DMS53 treated with DMSO at 0.1 percent for 48 hours (cell line): ENCODE data around the gene RHOA.
A peak's percentile ranks its signal among the peaks of the same experiment; 100 is the strongest.

Experiments used
- DNase-seq: peaks from one replicate; lab custom pipeline; 2025; ENCODE audit not compliant: unreplicated experiment; lab: John Stamatoyannopoulos, UW

The RHOA gene

GRCh38 chr3:49411968-49412631, at the start of gene RHOA, which contains the start of gene TCTA:
Gene RHOA, minus strand, starts transcription at chr3:49411976. Its CDS starts 36,387 bp downstream, at chr3:49375589.
Gene TCTA, plus strand, starts transcription at chr3:49412423. Its CDS starts 4 bp downstream, at chr3:49412427.
- DNase-seq, result peak; percentile 83

- no peak for DNase-seq
Observed at GRCh38 chr3:49460956-49461355, 49.2 kb upstream of the RHOA start.

DNA sequence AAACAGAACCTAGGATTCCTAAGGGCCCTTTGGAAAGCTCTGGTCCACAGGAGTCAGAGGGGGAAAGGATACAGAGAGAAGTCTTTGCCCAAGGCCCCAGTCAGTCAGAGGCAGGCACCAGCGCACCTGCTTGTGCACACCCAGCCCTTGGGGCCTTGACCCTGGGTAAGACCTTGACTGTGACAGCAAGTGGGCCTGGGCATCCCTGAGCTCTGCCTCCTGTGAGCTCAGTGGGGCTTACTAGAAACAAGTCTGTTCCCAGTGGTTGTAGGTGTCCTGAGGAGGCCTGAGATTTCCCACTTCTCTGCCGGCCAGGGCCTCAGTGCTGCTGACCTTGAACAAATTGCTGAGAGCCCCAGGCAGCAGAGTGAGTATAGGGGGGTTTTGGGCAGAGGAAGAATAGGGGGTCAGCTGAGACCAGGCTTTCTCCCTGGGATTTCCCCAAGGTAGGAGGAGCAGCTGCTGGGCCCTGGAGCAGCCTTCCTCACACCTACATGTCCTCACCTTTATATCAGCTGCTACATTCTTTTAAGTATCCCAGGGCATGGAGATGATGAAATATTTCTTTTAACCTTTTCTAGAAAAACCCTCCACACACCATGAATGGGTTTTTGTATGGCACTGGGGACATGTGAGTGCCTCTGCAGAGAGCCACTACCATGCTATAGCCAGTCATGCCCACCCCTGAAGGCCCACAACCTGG, 48.6 kb upstream of the RHOA start:
- no peak for DNase-seq

DNA sequence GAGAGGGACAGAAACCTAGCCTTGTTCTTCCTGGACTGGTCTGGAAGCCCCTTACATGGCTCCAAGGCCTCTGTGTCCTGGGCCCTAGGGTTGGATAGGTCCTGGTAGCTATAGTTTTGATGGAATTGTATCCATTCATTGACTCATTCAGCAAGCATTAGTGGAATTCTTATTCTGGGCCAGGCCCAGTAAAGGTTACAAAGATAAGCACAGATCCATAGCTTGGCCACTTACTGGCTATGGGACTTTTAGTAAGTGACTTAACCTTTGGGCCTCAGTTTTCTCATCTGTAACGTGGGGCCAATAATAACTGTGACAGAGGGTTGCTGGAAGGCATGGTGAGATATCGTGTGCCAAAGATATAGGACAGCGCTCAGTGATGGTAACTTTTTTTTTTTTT, 44.7 kb upstream of the RHOA start:
- DNase-seq, result no peak

- no peak for DNase-seq
Observed at GRCh38 chr3:49454898-49455681, 43.3 kb upstream of the RHOA start.

DNA sequence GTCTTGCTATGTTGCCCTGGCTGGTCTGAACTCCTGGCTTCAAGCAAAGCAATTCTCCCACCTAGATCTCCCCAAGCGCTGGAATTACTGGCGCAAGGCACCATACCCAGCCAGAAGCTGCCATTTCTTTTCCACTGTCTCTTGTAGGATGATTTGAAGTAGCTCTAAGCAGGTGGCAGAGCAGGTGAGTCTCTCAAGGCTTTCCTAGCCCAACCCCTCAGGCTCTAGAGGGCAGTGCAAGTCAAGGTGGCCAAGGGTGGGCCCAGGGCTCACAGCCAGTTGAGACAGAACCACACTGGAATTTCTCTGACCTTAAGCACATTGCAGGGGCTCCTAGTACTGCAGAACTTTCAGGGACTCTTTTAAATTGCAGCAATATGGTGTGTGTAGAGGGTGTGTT, 42.7 kb upstream of the RHOA start:
- DNase-seq, result peak; percentile 0

GRCh38 chr3:49453621-49454020, 41.8 kb upstream of the RHOA start:
- DNase-seq, result no peak

DNA sequence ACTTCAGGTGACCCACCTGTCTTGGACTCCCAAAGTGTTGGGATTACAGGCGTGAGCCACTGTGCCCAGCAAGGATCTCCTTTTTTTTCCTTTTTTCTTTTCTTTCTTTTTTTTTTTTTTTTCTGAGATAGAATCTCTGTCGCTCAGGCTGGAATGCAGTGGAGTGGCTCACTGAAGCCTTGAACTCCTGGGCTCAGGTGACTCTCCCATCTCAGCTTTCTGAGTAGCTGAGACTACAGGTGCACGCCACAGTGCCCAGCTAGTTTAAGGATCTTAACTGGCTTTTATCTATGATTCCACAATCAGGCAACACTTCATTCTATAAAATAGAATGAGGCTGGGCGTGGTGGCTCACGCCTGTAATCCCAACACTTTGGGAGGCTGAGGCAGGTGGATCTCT, 33.6 kb upstream of the RHOA start:
- no peak for DNase-seq

GRCh38 chr3:49434731-49435130, 23.0 kb upstream of the RHOA start:
- no peak for DNase-seq

GRCh38 chr3:49428752-49429080, 16.9 kb upstream of the RHOA start:
- no peak for DNase-seq

DNA sequence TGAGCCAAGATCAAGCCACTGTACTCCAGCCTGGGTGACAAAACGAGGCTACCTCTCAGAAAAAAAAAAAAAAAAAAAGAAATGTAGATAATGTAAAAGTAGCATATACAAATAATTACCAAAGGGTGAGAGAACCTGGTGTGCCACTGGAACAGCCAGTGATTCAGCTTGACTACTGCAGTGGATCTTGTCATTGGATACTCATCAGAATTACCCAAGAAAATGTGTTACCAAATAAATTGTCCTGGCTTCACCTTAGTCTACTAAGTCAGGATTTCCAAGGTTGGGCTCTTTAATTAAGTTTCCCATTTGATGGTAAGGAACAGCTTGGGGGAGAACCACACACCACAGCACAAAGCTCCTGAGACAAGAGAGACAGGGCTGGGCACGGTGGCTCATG, 15.8 kb upstream of the RHOA start:
- no peak for DNase-seq

- no peak for DNase-seq
Observed at GRCh38 chr3:49424816-49425215, 13.0 kb upstream of the RHOA start.

DNA sequence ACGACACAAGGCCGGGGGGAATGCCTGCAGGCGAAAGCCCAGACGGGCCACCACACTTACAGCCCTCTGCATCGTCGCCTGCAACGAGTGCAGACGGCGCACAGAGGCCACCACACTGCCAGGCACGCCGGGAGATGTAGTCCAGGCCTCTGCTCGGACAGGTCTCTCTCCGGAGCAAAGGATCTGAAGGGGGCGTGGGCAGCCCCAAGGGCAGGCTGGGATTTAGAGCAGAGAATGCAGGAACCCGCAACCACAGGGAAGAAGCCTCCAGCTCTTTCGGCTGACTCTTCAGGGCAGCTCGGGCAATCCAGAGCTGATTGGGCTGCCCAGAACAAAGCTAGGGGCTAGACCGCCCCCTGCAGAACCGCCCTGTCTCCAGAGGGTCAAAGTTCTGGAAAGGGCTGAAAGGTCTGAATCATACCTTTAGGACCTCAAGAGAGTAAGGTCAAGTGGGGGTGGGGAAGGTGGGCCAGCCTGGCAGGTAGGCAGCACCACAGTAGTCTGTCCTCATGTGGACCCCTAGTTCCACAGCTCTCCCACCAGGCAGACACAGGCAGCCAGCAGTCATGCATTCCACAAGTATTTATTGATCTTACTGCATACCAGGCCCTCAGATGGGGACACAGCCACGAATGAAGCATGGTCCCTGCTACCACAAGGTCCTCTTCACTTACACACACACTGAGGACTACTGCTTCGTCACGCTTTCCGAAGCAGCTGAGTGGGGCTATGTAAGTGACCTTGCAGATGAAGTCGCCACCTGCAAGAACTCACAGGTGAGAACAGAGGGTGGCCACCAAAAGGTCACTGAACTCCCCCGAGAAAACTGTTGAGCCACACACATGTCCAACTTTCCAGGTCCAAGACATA, 10.8 kb upstream of the RHOA start, which contains the start of gene AMT:
Gene AMT, minus strand, starts transcription at position 95 of the 870 bp plus-strand sequence. Its CDS starts 23 bp downstream, at position 72.
- DNase-seq, result no peak

GRCh38 chr3:49421890-49422378, 10.2 kb upstream of the RHOA start:
- DNase-seq, result no peak

DNA sequence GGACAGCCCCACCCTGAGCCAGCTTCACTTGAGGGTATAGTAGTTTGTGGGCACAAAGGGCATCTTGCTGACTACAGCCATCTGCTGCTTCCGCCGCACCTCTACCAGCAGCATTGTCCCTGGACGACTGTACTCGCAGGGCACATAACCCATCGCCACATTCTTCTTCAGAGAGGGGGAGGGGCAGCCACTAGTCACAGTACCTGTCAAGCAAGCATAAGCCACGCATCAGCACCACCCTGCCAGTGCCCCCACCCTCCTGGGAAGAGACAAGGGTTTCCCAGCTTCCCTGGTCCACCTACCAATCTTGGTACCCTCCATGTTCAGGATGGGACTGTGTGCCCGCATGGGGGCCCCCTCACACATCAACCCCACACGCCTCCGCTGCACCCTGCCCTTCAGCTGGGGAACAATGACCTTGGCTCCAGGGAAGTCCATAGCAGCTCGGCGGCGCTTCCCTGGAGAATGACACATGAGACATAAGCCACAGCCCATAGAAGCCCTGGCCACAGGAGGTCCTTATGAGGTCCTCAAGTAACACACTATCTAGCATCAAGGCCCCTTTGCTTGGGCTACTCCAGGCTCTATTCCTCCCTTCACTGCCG, 5.8 kb upstream of the RHOA start:
- no peak for DNase-seq

DNA sequence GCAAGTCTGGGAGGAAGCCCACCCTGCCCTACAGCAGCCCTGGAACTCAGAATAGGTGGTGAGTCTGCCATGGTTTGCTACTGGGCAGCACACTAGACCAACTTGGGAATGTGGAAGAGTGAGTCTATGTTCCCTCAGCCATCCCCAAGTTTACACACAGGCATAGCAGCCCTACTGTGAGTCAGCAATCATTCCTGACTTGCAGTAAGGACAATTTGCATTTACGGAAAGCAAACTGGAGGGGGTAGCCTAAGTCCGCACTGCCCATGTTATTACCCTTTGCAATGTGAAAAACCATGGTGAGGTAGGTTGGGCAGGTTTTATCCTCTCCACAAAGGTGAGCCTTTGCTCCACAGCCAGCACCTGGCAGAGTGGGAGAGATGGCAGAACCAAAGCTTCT, 5.1 kb upstream of the RHOA start:
- DNase-seq, result no peak

- DNase-seq, result no peak
Observed at GRCh38 chr3:49415931-49416601, 4.3 kb upstream of the RHOA start.

DNA sequence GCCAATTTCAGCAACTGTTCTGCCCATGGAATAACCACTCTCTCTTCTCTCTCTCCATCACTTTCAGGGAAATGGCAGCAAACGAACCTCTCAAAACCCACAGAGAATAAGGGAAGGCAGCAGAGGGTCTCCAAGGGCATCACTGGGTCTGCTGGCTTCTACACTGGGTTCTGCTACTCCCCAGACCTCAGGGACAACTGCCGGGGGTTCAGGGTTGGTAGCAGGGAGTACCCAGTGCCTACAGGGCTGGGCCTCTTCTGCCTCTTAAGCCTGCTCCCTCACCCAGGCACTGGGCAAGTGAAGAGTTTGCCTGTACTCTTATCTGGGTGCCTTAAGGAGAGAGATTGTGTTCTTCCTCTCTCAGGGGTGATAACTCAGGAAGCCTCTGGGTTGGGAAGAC, 3.0 kb upstream of the RHOA start:
- DNase-seq, result no peak

DNA sequence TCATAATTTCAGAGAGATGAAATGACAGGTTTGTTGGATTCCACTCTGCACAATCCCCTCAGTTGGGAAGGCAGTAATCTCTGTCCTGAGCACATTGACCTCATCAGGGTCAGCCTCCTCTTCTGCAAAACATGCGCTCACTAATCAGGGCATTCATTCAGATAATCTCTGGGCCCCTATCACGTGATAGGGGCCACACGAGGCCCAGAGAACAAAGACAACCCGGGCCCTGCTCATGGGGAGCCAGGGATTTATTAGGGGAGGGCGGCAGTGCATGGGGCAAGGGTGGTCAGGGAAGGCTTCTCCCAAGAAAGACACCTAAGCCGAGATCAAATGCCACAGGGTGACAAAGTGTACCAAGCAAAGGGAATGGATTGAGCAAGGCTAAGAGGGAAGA, 1.6 kb upstream of the RHOA start:
- DNase-seq, result no peak
